Activated CD8-positive, alpha-beta memory T cell treated with anti-CD3 and anti-CD28 coated beads, Interleukin-2, amount 50 U/mL, for 24 hours (primary cell): ENCODE data around the gene ZMYND12.

Experiments used
- DNase-seq: peaks from one replicate; pipeline ENCODE4 v3.0.0-alpha.2; 2020; ENCODE audit errors: extremely low read depth

ZMYND12 gene

DNA sequence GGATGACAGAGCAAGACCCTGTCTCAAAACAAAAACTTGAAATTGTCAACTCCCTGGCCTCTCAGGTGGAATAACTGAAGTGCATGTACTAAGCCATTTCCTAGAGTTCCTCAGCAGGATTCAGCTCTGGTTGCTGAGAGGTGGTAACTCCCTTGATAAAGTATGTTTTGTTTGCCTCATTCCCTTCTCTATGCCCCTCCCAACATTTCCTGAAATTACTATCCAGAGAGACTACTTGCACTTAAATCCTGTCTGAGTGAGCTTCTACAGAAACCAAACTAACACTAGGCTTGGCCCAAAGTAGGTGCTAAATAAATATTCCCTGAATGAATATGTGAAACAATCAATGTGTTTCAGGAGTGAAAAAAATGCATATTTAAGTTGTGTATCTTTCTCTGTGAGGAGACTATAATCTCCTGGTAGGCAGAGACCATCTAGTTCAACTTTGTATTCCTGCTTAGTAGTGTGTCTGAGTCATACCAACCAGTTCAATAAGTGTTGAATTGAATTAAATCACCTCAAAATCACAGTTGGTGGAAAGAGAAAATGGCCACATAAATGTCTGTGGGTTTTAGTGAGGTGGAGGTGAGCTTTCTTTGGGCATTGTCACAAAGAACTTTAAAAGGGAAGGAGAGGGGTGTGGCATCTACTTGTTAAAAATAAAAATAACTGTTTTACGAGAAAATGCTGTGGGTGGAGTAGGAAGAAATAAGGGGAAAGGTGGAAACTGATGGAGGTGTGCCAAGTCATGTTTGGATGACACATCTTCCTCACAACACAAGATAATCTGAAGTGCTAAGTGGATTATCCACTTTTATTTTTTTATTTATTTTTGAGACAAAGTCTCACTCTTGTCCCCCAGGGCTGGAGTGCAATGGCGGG lies 62.6 kb downstream of the ZMYND12 start:
- no peak for DNase-seq

DNA sequence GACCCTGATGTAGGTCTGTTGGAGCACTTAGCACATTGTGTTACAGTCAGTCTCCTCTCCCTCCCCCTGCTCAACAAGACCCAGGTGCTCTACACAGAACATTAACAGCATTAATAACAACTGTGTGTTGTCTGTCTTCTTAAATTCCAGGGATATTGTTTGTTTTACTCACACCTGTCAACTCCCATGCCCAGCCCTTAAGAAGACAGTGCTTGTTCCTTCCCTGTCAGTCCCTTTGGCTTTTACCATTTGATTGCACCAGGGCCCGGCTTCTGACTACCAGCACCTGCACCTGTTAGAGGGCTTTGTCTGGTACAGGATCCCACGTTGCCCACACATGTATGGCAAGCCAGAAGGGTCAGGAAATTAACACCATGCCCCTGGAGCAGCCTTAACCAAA lies 63.6 kb downstream of the ZMYND12 start:
- no peak for DNase-seq

DNA sequence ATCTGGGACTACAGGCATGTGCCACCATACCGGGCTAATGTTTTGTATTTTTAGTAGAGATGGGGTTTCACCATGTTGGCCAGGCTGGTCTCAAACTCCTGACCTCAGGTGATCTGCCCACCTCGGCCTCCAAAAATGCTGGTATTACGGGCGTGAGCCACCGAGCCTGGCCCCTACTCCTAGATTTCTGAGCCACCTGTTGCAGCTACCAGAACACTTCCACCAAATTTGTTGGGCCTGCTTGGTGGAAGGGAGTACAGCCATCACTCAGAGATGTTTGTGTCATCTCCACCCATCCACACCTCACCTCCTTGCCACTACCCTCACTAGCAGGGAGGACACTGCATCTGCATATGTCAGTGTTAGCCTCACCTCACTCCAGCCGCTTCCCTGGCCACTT lies 69.8 kb downstream of the ZMYND12 start:
- DNase-seq, result no peak

DNA sequence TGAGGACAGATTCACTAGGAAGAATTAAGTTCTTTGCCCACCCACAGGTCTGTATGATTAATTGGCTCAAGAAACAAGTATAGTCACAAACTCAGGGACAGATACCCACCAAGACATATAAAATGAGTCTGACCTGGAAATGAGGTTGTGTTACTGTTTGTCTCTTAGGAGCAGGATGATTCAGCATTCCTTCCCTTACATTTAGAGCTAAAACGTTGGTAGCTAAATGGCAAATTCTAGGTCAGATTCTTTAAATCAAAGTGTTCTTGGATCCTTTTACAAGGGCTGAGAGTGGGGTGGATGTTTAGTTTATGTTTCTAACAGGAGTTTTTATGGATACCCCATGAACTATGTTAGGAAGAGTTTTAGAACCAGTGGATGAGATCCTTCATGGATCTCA lies 70.5 kb downstream of the ZMYND12 start:
- DNase-seq, result no peak

DNA sequence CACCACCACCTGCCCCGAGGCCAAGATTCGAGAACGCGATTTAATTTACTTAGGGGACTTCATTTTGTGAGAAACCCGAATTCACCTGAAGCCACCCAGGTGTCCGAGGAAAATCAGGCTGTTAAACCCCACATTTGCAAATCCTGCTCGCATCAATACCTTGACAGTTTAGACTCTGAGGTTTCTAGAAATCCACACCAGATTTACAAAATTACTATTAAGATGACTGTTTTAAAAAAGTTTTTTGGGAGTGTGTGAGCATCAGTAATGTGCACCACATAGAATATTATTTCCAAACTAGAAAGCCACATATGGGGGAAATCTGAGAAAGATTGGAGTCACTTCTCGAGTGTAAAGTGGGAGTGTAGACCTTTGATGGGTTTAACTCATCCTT lies 74.5 kb downstream of the ZMYND12 start:
- no peak for DNase-seq

DNA sequence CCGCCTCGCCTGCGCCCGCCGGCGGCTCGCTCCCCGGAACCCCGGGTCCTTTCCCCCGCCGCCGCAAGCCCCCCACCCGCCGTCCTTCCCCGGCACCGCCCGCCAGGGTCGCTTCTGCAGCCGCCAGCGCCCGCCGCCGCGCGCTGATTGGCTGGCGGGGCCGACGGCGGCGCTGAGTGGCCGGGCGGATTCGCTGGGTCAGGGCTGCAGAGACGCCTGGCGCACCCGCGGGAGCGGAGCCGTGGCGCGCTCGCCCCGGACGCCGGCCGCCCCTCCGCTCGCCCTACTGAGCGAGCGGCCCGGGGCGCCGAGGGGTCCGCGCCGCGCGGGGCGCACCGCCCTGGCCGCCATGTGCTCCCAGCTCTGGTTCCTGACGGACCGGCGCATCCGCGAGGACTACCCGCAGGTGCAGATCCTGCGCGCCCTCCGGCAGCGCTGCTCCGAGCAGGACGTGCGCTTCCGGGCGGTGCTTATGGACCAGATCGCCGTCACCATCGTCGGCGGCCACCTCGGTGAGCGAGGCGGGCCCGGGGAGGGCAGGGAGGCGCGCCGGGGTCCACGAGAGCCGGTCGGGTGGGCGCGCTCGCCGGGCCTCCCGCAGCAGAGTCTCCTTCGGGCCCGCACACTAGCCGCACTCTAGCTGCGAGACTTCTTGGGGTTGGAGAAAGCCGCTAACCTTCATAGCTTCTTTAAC lies 75.1 kb downstream of the ZMYND12 start, which contains the start of gene RIMKLA:
RIMKLA (plus strand) TSS at position 207 of the 694 bp plus-strand sequence; CDS start at position 350, 143 bp downstream.
- DNase-seq, result no peak
